HTERT RPE-1 (cell line): ENCODE results near the gene DNAI4.
"Not testable (repeated sequence)": the region's sequence is repeated elsewhere in the genome, so short reads cannot be mapped to it uniquely, and the experiment has no call there.

Experiments
- in situ Hi-C: fragments of 300-500 bp; cut with MboI; formaldehyde crosslinking; loops from 4 replicates; pipeline ENCODE4 v1.14.3; 2020; ENCODE audit warnings: low sequenced_read_pairs

The DNAI4 gene, protein sequence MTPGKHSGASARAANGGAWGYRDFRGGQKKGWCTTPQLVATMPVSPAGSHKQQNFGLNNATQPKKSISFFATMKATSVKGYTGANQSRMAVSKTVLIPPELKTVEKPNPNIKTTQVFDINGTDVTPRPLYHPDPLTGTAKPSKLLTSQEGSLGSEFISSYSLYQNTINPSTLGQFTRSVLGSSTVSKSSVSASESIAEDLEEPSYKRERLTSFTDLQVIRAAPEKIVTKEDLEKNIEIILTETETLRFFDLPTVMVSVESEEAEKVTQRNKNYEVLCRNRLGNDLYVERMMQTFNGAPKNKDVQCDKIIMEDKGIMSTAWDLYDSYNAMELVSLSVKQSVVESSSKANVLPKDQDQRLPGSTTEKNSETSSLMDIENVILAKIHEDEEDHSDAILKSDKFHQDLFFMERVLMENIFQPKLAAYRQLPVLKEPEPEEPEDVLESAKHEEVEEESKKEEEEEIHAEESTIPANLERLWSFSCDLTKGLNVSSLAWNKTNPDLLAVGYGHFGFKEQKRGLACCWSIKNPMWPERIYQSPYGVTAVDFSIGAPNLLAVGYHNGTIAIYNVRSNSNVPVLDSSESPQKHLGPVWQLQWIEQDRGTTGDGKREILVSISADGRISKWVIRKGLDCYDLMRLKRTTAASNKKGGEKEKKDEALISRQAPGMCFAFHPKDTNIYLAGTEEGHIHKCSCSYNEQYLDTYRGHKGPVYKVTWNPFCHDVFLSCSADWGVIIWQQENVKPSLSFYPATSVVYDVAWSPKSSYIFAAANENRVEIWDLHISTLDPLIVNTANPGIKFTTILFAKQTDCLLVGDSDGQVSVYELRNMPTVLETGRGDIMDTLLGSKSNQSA

DNA sequence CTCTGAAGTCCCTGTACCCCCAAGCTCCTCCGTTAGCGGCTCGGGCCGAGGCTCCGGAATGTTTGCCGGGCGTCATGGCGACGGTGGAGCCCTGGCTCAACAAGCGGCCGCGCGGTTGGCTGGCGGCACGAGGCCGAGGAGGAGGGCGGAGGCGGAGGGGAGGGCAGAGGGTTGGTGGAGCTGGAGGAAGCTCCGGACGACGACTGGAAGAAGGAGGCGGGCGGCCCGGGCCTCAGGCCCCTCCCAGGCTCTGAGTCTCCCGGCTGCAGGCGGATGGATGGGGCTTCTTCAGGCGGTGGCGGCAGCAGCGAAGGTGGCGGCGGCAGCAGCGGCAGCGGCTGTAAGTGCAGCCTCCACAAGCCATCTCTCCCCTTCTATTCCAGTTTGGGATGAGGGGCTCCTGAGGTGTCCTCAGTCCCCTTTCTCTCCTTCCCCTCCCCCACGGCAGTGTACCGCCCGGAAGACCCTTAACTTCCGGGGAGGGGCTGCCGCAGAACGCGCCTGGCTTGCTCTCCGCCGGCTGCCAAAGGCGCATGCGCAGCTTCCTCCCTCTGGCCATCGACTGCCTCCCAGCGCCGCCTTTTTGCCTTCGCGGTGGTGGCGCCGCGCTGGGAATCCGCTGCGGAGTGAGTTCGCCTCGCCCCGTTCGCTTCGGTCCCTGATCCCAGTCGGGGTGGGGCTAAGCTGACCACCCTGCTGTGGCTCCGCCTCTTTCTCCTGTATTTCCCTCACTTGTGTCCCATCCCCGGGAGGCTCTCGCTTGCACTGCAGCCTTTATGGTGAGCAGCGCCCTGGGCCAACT, at the start of gene DNAI4, which contains the start of gene MIER1:
Gene DNAI4, minus strand, starts transcription at position 101 of the 802 bp plus-strand sequence. Its CDS starts 25 bp downstream, at position 76.
Gene MIER1, plus strand, starts transcription at position 235 of the 802 bp plus-strand sequence. Its CDS starts 39 bp downstream, at position 274.
- in situ Hi-C loops = no loop called here

DNA sequence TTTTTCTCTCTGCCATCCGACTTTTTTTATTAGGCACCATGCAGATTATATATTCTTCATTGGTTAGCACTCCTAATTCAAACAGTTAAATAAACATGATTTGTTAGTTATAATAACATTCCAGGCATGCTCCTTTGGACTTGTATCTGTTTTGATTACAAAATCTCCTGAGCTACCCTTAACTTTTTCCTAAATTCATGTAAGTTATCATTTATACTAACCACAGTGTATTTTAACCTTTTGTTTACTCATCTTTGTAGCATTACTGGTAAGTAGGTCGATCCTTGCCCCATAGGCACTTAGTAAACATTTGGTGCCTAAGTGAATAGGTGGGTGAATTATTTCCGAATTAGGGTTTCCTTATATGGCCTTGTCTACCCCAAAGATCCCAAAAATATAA, 43.9 kb upstream of the DNAI4 start:
- in situ Hi-C loops = no loop called here

DNA sequence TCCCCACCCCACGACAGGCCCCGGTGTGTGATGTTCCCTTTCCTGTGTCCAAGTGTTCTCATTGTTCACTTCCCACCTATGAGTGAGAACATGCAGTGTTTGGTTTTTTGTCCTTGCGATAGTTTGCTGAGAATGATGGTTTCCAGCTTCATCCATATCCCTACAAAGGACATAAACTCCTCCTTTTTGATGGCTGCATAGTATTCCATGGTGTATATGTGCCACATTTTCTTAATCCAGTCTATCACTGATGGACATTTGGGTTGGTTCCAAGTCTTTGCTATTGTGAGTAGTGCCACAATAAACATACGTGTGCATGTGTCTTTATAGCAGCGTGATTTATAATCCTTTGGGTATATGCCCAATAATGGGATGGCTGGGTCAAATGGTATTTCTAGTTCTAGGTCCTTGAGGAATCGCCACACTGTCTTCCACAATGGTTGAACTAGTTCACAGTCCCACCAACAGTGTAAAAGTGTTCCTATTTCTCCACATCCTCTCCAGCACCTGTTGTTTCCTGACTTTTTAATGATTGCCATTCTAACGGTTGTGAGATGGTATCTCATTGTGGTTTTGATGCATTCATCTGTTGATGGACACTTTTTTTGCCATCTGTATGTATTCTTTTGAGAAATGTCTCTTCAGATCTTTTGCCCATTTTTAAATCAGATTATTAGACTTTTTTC, 41.7 kb upstream of the DNAI4 start:
- in situ Hi-C loops = not testable (repeated sequence)

DNA sequence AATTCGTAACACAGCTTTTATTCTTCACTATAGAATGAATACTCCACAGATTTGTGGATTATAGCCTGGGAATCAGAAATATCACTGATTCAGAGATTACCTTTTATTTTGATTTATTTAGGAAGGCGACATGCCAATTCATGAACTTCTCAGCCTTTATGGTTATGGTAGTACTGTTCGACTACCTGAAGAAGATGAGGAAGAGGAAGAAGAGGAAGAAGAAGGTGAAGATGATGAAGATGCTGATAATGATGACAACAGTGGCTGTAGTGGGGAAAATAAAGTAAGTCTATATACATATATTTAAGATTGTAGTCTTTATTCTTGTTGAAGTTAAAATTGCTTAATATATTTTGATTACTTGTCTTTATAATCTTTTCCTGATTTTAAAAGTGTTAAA, 33.3 kb upstream of the DNAI4 start:
- in situ Hi-C loops = no loop called here

DNA sequence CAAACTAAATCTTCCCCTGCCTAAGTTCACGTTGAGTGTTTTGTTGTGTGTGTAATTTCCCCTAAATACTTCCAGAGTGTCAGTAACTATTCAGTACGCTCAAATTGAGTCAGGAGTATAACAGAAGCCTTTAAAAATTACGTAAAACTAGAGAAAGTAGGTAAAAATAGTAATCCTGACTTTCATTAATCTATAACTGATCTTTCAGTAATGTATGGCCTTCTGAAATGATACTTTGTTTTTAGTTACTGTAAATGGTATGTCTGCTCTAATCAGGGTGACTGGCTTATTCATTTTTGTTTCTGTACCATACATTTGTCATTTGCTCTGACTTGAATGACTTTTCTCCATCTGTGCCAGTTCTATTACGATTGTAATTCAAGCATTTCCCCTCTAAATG, 29.6 kb upstream of the DNAI4 start:
- in situ Hi-C loops = no loop called here

DNA sequence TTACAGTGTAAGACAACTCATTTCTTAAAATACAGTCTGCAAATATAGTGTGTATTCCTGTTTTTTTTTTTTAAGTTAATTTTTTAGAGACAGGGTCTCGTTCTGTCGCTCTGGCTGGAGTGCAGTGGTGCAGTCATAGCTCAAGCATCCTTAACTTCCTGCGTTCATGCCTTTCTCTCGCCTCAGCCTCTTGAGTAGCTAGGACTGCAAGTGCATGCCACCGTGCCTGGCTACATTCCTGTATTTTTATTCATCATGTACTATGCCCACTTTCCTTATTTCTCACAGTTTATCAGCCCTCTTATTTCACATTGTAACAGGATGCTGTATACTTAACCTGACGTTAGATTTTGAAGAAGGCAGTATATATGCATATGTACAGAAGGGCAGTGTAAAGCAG, 26.9 kb upstream of the DNAI4 start:
- in situ Hi-C loops = no loop called here

DNA sequence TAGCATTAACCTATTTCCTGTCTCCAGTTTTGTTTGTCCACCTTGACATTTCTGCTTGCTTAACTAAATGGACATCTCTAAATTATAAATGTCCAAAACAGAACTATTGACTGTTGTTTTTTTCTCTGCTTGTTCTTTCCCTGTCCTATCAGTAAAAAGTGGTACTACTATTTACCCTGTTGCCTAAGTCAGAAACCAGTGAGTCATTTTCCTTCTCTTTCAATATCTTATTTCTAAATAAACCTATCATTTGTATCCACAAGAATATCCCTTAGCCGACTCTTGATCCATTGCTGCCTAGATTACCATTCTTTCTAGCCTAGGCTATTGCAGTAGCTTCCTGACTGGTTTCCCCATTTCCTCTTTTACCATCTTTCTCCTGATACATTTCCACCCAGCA, 22.6 kb upstream of the DNAI4 start:
- in situ Hi-C loops = no loop called here

DNA sequence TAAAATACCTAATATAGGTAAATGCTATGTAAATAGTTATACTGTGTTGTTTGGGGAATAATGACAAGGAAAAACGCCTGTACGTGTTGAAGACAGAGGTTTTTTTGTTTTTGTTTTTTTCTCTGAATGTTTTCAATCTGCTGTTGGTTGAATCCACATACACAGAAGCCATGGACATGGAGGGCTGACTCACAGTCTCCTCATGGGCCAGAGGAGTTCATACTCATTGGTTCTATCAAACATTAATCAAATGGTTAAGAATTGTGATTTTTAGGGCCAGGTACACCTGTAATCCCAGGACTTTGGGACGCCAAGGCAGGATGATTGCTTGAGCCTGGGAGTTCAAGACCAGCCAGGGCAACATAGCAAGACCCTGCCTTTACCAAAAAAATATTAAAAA, 20.7 kb upstream of the DNAI4 start:
- in situ Hi-C loops = no loop called here

DNA sequence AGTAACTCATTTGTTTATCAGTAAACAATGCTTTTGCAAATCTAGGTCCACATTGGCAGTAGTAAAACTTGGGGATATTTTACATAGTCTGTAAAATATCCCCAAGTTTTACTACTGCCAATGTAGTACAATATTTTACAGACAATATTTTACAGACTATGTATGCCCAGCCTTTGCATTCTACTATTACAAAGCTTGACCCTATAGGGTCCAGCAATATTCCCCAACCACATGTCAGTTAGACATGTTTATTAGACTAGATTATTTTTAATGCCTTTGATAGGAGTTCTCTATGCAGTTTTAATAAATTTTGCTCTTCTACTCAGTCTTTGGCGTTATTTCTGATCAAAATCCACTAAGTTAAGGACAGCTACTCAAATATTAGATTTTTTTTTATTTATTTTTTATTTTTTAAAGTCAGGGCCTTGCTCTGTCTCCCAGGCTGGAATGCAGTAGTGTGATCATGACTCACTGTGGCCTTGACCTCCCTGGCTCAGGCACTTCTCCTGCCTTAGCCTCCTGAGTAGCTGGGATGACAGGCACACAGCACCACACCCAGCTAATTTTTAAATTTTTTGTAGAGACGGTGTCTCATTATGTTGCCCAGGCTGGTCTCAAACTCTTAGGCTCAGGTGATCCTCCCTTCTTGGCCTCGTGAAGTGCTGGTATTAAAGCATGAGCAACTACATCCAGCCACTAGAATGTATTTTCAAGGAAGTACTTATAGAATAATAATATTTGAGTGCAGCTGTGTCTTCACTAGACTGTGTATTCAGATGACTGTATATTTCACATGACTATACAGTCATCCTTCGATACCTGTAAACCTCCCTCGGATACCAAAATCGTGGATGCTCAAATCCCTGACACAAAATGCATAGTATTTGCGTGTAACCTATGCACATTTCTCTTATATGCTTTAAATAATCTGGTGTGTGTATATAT, 19.9 kb upstream of the DNAI4 start:
- in situ Hi-C loops = no loop called here

DNA sequence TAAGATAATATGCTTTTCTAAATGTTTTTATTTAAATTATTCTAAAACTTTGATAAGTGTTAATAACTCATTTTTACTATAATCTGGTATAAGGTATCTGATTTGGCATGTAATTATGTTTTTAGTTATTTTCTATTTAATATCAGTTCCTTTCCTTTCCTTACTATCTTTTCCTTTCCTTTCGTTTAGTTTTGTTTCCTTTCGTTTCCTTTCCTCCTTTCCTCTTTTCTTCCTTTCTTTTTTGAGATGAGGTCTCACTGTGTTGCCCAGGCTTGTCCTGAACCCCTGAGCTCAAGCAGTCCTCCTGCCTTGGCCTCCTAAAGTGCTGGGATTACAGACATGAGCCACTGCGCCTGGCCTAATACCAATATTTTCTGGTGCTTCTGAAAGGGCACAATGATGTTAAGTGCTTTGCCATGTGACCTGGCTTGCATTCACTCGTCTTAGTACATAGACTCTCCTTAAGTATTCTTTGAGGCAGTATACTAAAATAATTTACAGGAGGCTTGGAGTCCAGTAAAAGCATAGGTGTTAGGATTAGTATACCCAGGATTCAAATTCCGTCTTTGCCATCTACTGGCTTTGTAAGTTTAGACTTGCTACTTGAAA, 18.8 kb upstream of the DNAI4 start:
- in situ Hi-C loops = no loop called here

DNA sequence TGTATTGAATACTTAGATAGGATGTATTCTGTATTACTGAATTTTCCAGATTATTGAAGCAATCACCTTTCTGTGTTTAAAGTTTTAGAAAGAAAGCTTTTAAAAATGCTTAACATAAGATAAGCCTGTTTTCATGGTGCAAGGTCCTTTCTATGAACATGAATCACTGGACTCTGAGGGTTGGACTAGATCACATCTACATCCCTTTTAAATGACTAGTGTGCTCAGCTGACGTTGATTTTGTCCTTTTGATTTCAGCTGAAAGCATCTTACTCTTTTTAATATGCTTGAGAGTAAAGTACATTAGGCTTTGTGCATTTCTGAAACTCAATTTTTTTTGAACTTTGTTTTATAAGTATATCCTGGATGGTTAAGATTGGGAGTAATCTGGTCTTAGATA, 16.3 kb upstream of the DNAI4 start:
- in situ Hi-C loops = no loop called here

DNA sequence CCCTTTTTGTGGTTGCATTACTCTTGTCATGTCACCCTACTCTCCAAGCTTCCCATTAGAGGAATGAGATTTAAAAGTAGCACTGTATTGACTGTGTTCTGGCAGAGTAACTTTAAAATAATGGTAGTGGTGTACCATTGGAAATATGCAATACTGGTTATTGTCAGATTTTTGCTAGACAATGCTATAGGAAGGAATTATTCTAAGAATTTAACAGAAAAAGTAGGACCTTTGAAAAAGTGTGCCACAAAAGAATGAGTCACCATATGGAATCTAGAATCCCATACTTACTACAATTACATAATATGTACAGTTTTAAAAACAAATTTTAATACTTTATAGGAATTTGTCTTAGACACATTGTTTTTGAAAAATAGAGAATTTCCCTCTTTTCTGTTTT, 14.0 kb upstream of the DNAI4 start:
- in situ Hi-C loops = no loop called here

DNA sequence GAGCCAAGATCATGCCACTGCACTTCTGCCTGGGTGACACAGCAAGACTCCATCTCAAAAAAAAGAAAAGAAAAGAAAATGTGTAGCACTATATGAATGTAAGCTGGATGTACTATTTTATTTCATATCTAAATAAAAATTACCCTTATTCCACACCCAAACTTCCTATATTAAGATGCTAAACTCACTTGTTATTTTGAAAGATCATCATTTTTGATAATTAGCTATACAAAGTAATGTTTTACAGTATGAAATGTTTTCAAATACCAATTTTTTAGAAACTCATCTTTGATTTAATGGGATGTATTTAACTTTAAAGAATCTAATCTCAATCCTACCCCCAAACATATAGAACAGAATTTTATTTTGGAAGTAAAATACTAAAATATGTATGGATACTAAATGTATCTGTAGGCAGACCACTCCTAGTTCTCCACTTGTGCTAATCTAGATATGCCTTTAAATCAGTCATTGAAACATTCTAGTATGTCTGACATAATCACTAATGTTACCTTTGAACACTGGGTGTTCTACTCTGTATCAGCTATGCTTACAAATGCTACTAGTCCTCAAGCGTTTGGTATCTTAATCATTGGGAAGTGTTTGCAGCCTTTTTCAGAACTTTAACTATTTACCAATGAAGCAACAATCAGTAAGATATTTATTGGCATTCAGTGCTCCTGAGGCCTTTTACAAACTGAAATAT, 13.0 kb upstream of the DNAI4 start:
- in situ Hi-C loops = no loop called here

DNA sequence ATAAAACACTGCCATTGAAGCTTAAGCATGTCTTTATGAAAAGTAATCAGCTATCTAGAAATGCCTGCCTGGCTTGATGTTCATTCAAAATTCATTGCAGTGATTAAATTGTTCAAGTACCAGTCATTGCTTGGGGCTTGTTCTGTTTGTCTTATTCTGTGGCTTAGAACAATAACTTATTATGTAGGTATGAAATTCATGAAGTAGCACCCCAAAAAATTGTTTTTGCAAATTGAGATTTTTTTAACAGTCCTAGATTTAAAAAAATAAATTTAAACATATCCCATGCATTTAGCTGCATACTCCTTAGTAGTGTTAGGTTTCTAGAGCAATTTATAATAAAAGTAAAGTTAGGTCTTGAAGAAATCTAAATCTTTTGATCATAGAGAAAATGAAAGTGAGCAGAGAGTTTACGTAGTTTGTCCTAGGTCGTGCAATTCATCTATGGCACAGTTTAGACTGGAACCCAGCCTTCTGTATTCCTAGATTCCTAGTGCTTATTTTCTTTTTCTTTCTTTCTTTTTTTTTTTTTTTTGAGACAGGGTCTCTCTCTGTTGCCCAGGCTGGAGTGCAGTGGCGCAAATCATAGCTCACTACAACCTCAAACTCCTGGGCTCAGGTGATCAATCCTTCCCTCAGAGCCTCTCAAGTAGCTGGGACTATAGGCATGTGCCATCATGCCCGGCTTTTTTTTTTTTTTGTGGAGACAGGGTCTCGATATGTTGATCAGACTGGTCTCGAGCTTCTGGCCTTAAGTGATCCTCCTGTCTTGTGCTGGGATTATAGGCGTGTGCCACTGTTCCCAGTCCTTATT, 9.4 kb upstream of the DNAI4 start:
- in situ Hi-C loops = no loop called here

DNA sequence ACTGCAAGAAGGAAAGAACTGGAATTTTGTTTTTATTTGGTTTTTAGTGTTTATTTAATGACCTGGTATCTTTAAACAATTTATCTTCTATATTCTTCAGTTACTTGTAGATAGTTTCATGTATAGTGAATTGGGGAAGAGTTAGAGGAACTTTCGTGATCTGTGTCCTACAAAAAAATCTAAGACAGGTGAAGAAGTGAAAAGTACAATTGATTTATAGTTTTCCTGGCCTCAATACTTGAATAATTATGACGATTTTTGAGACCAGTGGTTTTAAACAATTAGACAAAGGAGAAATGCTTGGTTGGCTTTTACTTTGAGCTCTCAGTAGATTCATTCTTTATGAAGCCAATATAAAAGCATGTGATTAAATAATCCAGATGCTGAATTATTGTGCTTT, 7.6 kb upstream of the DNAI4 start:
- in situ Hi-C loops = no loop called here

DNA sequence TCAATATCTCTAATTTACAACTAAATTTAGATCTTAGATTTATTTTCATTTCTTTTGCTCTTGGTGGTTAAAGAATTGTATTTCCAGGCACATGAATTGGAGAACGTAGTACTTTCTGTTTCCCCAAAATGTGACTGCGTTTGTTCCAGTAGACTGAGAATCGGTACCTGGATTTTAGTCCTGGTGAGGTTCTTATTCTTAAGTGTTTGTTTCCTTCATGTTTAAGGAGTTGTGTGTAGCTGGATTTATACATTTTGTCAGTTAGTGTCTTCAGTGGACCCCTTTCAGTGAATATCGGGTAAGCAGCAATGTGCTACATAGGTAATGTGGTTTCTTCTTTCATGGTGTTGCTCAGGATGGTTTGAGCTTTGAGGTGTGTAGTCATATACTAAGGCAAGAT, 6.9 kb upstream of the DNAI4 start:
- in situ Hi-C loops = no loop called here

DNA sequence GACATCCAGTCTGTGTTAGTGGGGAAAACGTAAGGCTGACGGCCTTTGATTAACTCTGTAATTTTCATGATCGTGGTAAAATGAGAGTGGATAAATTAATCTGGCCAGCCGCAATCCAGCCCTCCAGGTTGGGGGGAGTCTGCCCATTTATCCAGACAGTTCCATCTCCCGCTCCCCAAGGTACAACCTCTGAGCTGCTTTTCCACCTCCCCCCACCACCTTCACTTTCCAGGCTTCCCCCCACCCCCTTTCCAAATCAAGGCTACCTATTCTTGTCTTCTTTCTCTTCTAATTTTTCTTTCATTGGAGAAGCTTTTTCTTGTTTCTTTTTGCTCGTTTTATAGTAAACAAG, 6.1 kb upstream of the DNAI4 start:
- in situ Hi-C loops = no loop called here
